Left lung (tissue), 10 donors: ENCODE measurements around the gene ADGRB2. TPM values are rescaled to one million over a fixed set of nuclear protein-coding genes. Genes with fewer than 3 reads are reported as not detected.

ENCODE experiments used
- ATAC-seq: fragments of 200-7000 bp; cut with Tn5 transposase; one replicate; pipeline ENCODE4 v1.9.1; 2020; ENCODE audit warnings: moderate library complexity
- DNase-seq, 4 donors: peaks; one replicate each; pipeline ENCODE4 v3.0.0-alpha.2; 2013 to 2020
- H3K27ac ChIP-seq, 2 donors: fragments of 200-600 bp; sonication (generic) in 1 of 2; one replicate each; pipeline versions ENCODE4 v1.5.0 to v1.8.0; 2020 to 2021
- H3K27me3 ChIP-seq, 2 donors: fragments of 200-600 bp; sonication (generic) in 1 of 2; one replicate each; pipeline versions ENCODE4 v1.5.0 to v1.8.0; 2020 to 2021
- H3K36me3 ChIP-seq, 2 donors: fragments of 200-600 bp; sonication (generic) in 1 of 2; one replicate each; pipeline versions ENCODE4 v1.5.0 to v1.8.0; 2020 to 2021
- H3K4me1 ChIP-seq, 2 donors: fragments of 200-600 bp; one replicate each; pipeline ENCODE4 v1.8.0; 2021
- H3K4me3 ChIP-seq, 2 donors: fragments of 200-600 bp; sonication (generic) in 1 of 2; one replicate each; pipeline versions ENCODE4 v1.5.0 to v1.8.0; 2020 to 2021; ENCODE audit warnings: mild to moderate bottlenecking in 1 of 2
- H3K9me3 ChIP-seq, 2 donors: fragments of 200-600 bp; sonication (generic) in 1 of 2; one replicate each; pipeline versions ENCODE4 v1.5.0 to v1.8.0; 2020 to 2021
- CTCF ChIP-seq, 2 donors: fragments of 200-600 bp; sonication (generic) in 1 of 2; IDR thresholded peaks; one replicate each; pipeline versions ENCODE4 v1.5.0 to v1.8.0; 2021; ENCODE audit warnings: antibody characterized with exemption in 2 of 2
- intact Hi-C, 2 donors: fragments of 100-400 bp; cut with DNase I; formaldehyde crosslinking; loops; one replicate each; pipeline versions ENCODE4 v1.11.2 to v1.14.2; 2022
- polyA plus RNA-seq, 6 donors: library from polyadenylated mRNA; unstranded; fragments of 120-200 nt; gene quantifications; one replicate each; pipeline ENCODE4 v1.2.1, GENCODE V29; 2013; ENCODE audit not compliant: insufficient read length in 6 of 6
- total RNA-seq, 2 donors: library from RNA; stranded (reverse); fragmentation: NEBNext Ultra II Directional; extraction: Animal tissue kit (Norgen Biotek cat#: 25700); gene quantifications; one replicate each; pipeline ENCODE4 v1.2.1, GENCODE V29; 2021
- donor health status: DM: no; HTN: yes; CAD: no.
- donor health status: DM: no; HTN: no; CAD: no.

Gene ADGRB2
- total and polyA plus RNA-seq, 8 donors = 1.8 to 27.1 (median 16.7) TPM

GRCh38 chr1:31697369-31697984 lies 66.7 kb downstream of the ADGRB2 start:
- Histone ChIP-seq H3K9me3 (no peaks in the 10 kb centered on the region), H3K4me3 (no peak overlapping the region), H3K4me1 (peaks cover 4 to 5% of the 10 kb centered on the region in 2 donors), H3K36me3 (no peaks in the 10 kb centered on the region), H3K27ac (no peak overlapping the region), H3K27me3 (peaks cover 0 to 23% of the 10 kb centered on the region in 2 donors)
- TF ChIP-seq CTCF (IDR thresholded peaks at IDR 0.05) = no peak
- intact Hi-C loops = no loop called here
- DNase-seq = peak in 1 of 4 donors; percentile 17
- no peak for ATAC-seq

- DNase-seq = no peak
- intact Hi-C loops = no loop called here
- TF ChIP-seq CTCF (IDR thresholded peaks at IDR 0.05) = no peak
- ATAC-seq = no peak
- H3K4me1 ChIP-seq = peaks cover 4 to 5% of the 10 kb centered on the region in 2 donors
- no peak overlapping the region for H3K4me3 ChIP-seq
- H3K9me3 ChIP-seq = no peaks in the 10 kb centered on the region
- no peaks in the 10 kb centered on the region for H3K36me3 ChIP-seq
- no peak overlapping the region for H3K27ac ChIP-seq
- peaks cover 0 to 20% of the 10 kb centered on the region in 2 donors for H3K27me3 ChIP-seq
Observed at GRCh38 chr1:31696242-31696641, 67.9 kb downstream of the ADGRB2 start.

GRCh38 chr1:31695327-31695726 lies 68.8 kb downstream of the ADGRB2 start:
- ATAC-seq = no peak
- Histone ChIP-seq H3K27me3 (peaks cover 0 to 24% of the 10 kb centered on the region in 2 donors), H3K9me3 (no peaks in the 10 kb centered on the region), H3K36me3 (no peaks in the 10 kb centered on the region), H3K4me1 (no peaks in the 10 kb centered on the region), H3K4me3 (no peak overlapping the region), H3K27ac (no peak overlapping the region)
- TF ChIP-seq CTCF (IDR thresholded peaks at IDR 0.05) = no peak
- DNase-seq = no peak
- intact Hi-C loops = no loop called here

- Histone ChIP-seq H3K27me3 (peaks cover 0 to 24% of the 10 kb centered on the region in 2 donors), H3K36me3 (no peaks in the 10 kb centered on the region), H3K4me1 (no peaks in the 10 kb centered on the region), H3K9me3 (no peaks in the 10 kb centered on the region), H3K4me3 (no peak overlapping the region), H3K27ac (no peak overlapping the region)
- intact Hi-C loops = no loop called here
- no peak for TF ChIP-seq CTCF (IDR thresholded peaks at IDR 0.05)
- ATAC-seq (no peak), DNase-seq (no peak)
Observed at GRCh38 chr1:31694964-31695313, 69.2 kb downstream of the ADGRB2 start.

- Histone ChIP-seq H3K4me1 (no peaks in the 10 kb centered on the region), H3K9me3 (no peaks in the 10 kb centered on the region), H3K4me3 (no peak overlapping the region), H3K27ac (no peak overlapping the region), H3K36me3 (no peaks in the 10 kb centered on the region), H3K27me3 (peaks cover 0 to 25% of the 10 kb centered on the region in 2 donors)
- ATAC-seq = no peak
- no peak for TF ChIP-seq CTCF (IDR thresholded peaks at IDR 0.05)
- intact Hi-C loops = no loop called here
- no peak for DNase-seq
Observed at GRCh38 chr1:31694069-31694963, 69.8 kb downstream of the ADGRB2 start.
